Heart right ventricle (tissue), 16 donors: ENCODE results near the gene MSLN. TPM values are rescaled to one million over a fixed set of nuclear protein-coding genes. Genes with fewer than 3 reads are reported as not detected.
"Not testable (repeated sequence)": the region's sequence is repeated elsewhere in the genome, so short reads cannot be mapped to it uniquely, and the experiment has no call there.

ENCODE experiments used
- ATAC-seq, 8 donors: fragments of 200-7000 bp; cut with Tn5 transposase; one replicate each; pipeline ENCODE4 v1.9.1; 2020; ENCODE audit warnings: mild to moderate bottlenecking in 8 of 8, moderate library complexity in 8 of 8, moderate number of reproducible peaks in 1 of 8
- DNase-seq, 2 donors: peaks; one replicate each; pipeline ENCODE4 v3.0.0-alpha.2; 2020
- H3K27ac ChIP-seq, 10 donors: fragments of 200-600 bp; sonication (generic) in 2 of 10; one replicate each; pipeline versions ENCODE4 v1.5.0 to v1.8.0; 2020 to 2022; ENCODE audit warnings: mild to moderate bottlenecking in 3 of 10
- H3K27me3 ChIP-seq, 7 donors: fragments of 200-600 bp; one replicate each; pipeline ENCODE4 v1.8.0; 2021 to 2022; ENCODE audit warnings: mild to moderate bottlenecking in 2 of 7
- H3K36me3 ChIP-seq, 9 donors: fragments of 200-600 bp; sonication (generic) in 1 of 9; one replicate each; pipeline versions ENCODE4 v1.5.0 to v1.8.0; 2020 to 2022; ENCODE audit warnings: mild to moderate bottlenecking in 2 of 9
- H3K4me1 ChIP-seq, 9 donors: fragments of 200-600 bp; sonication (generic) in 1 of 9; one replicate each; pipeline versions ENCODE4 v1.5.0 to v1.8.0; 2020 to 2022; ENCODE audit warnings: mild to moderate bottlenecking in 4 of 9
- H3K4me3 ChIP-seq, 10 donors: fragments of 200-600 bp; sonication (generic) in 2 of 10; one replicate each; pipeline versions ENCODE4 v1.5.0 to v1.8.0; 2020 to 2022; ENCODE audit warnings: mild to moderate bottlenecking in 7 of 10, moderate library complexity in 2 of 10
- H3K9me3 ChIP-seq, 11 donors: fragments of 200-600 bp in 10 of 11; sonication (generic) in 2 of 11; one replicate each; pipeline versions ENCODE4 v1.5.0 to v1.8.0; 2013 to 2022; ENCODE audit warnings: mild to moderate bottlenecking in 2 of 11, control low read depth in 1 of 11, moderate library complexity in 1 of 11
- WGBS, 2 donors: extraction: QIAGEN DNeasy Blood & Tissue Kit; methylation state at CpG; one replicate each; pipeline ENCODE4 v1.1.7; 2013; ENCODE audit warnings: inconsistent platforms in 1 of 2; 5-methylcytosine and 5-hydroxymethylcytosine counted together
- intact Hi-C, 10 donors: fragments of 100-400 bp; cut with DNase I; formaldehyde crosslinking; loops; one replicate each; pipeline versions ENCODE4 v1.11.1 to v1.14.2; 2022
- polyA plus RNA-seq, 2 donors: library from polyadenylated mRNA; stranded (reverse); fragments of 200-250 nt; gene quantifications; one replicate each; pipeline ENCODE4 v1.2.3, GENCODE V29; 2013
- total RNA-seq, 10 donors: library from RNA; stranded (reverse); fragmentation: NEBNext Ultra II Directional in 3 of 10; extraction: Animal tissue kit (Norgen Biotek cat#: 25700) in 3 of 10; gene quantifications; one replicate each; pipeline versions ENCODE4 v1.2.1 to v1.2.4, GENCODE V29; 2021 to 2023
- TF ChIP-seq, protein P1 (sequence below), 9 donors: fragments of 200-600 bp; sonication (generic) in 2 of 9; IDR thresholded peaks; one replicate each; pipeline versions ENCODE4 v1.5.0 to v1.8.0; 2021 to 2022; ENCODE audit warnings: antibody characterized with exemption in 9 of 9, mild to moderate bottlenecking in 5 of 9, moderate library complexity in 1 of 9
- donor health status: Arrhythmogenic right ventricular cardiomyopathy.
- donor health status: ischemic (EF 13 %, LVEDD 7.1; RV severe dilation, severe dysfunction).
- donor health status: healthy with polysubstance abuse.
- donor health status: DM: no; HTN: yes; CAD: no.
- donor health status: DM: no; HTN: no; CAD: no.
- donor health status: ischemic (EF 25% LVEDD 6.9; RV normal size, moderate dysfunction).
- donor health status: ischemic (EF 25% LVEDD 5.7; RV mildly dilated, moderate dysfunction).
- donor health status: healthy.
- donor health status: DM: yes; HTN: yes; CAD: no.
- donor health status: Ischemic cardiomyopathy.
- donor health status: ischemic (EF 35%, LVEDD 5.7; RV mildly dilated, moderate dysfunction).
- donor health status: nonischemic (EF 11% LVEDD 7.7; RV severe dilation, severe dysfunction).
- donor health status: DM: yes; HTN: yes; CAD: no.
- donor health status: PGD.
- donor health status: ischemic (EF 29% LVEDD 5.4; RV normal size, mild dysfunction).
- donor health status: nonischemic (EF 23%, LVEDD 6.1; RV moderate dilation, normal function).

MSLN gene
- total and polyA plus RNA-seq, 12 donors, result 0.09 to 4.0 (median 0.28) TPM; not detected in 8

DNA sequence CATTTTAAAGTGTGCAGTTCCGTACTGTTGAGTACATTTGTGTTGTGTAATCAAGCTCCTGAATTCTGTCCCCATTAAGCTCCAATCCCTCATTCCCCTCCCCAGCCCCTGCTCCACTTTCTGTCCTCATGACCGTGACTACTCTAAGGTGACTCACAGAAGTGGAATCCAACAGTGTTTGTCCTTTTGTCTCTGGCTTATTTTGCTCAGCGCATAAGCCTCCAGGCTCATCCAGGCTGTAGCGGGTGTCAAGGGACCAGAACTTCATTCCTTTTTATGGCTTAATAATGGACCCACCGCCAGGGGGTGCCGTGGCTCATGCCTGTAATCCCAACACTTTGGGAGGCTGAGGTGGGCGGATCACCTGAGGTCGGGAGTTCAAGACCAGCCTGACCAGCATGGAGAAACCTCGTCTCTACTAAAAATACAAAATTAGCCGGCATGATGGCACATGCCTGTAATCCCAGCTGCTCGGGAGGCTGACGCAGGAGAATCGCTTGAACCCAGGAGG, 47.7 kb upstream of the MSLN start:
- Histone ChIP-seq H3K4me1 (peaks cover 17 to 38% (median 26%) of the 10 kb centered on the region in 9 donors), H3K27me3 (peaks cover 0 to 65% (median 38%) of the 10 kb centered on the region in 7 donors)
- not testable (repeated sequence) for H3K9me3 ChIP-seq, ATAC-seq, H3K4me3 ChIP-seq, H3K27ac ChIP-seq, DNase-seq, H3K36me3 ChIP-seq
- WGBS, 2 donors, result 51 to 58% methylated on average over 13 of the region's 13 CpGs
- TF ChIP-seq, protein P1, sequence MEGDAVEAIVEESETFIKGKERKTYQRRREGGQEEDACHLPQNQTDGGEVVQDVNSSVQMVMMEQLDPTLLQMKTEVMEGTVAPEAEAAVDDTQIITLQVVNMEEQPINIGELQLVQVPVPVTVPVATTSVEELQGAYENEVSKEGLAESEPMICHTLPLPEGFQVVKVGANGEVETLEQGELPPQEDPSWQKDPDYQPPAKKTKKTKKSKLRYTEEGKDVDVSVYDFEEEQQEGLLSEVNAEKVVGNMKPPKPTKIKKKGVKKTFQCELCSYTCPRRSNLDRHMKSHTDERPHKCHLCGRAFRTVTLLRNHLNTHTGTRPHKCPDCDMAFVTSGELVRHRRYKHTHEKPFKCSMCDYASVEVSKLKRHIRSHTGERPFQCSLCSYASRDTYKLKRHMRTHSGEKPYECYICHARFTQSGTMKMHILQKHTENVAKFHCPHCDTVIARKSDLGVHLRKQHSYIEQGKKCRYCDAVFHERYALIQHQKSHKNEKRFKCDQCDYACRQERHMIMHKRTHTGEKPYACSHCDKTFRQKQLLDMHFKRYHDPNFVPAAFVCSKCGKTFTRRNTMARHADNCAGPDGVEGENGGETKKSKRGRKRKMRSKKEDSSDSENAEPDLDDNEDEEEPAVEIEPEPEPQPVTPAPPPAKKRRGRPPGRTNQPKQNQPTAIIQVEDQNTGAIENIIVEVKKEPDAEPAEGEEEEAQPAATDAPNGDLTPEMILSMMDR (IDR thresholded peaks at IDR 0.05), result peak in 6 of 9 donors; percentile 19 to 45 (median 32)
- intact Hi-C loops, result loop anchor here in 9 of 10 donors (2.0 to 10.0 kb wide), 7 partner anchors 28 to 385 kb away; partner anchors contain the start of genes CHTF18 (in 3 of the 9), RPUSD1 (in 3 of the 9), C1QTNF8 (in 1 of the 9) and CIAO3 (in 1 of the 9)

DNA sequence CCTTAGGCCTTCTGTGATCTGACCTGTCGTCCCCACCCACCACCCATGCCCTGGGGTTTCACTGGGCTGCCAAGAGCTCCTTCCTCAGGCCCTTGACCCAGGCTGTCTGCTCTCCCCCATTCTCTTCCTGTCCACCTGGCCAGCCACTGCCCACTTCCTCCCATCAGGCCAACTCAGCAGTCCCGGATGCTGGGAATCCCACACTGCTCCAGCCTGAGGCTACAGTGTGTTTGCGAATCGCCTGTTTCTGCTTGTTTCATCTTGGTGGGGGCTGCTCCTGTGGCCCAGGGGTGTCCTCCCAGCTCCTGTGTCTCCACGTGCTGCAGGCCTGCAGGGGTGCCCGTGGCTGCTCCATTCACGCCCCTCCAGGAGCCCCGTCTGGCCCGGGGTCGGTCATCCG, 46.5 kb upstream of the MSLN start:
- Histone ChIP-seq H3K27me3 (peaks cover 0 to 53% (median 25%) of the 10 kb centered on the region in 7 donors), H3K36me3 (no peaks in the 10 kb centered on the region), H3K27ac (no peak overlapping the region), H3K4me3 (peak overlapping the region in 4 of 10 donors; percentile 45 to 80 (median 50)), H3K4me1 (peaks cover 17 to 44% (median 28%) of the 10 kb centered on the region in 9 donors), H3K9me3 (no peaks in the 10 kb centered on the region)
- no peak for DNase-seq
- TF ChIP-seq, protein P1 (IDR thresholded peaks at IDR 0.05), result no peak
- 69 to 72% methylated on average over 11 of the region's 11 CpGs for WGBS, 2 donors
- intact Hi-C loops, result loop anchor here in 9 of 10 donors (2.0 to 10.0 kb wide), 7 partner anchors 68 to 383 kb away; partner anchors contain the start of genes CHTF18 (in 4 of the 9), RPUSD1 (in 4 of the 9) and C1QTNF8 (in 1 of the 9)
- peak in 1 of 8 donors; percentile 0 for ATAC-seq

DNA sequence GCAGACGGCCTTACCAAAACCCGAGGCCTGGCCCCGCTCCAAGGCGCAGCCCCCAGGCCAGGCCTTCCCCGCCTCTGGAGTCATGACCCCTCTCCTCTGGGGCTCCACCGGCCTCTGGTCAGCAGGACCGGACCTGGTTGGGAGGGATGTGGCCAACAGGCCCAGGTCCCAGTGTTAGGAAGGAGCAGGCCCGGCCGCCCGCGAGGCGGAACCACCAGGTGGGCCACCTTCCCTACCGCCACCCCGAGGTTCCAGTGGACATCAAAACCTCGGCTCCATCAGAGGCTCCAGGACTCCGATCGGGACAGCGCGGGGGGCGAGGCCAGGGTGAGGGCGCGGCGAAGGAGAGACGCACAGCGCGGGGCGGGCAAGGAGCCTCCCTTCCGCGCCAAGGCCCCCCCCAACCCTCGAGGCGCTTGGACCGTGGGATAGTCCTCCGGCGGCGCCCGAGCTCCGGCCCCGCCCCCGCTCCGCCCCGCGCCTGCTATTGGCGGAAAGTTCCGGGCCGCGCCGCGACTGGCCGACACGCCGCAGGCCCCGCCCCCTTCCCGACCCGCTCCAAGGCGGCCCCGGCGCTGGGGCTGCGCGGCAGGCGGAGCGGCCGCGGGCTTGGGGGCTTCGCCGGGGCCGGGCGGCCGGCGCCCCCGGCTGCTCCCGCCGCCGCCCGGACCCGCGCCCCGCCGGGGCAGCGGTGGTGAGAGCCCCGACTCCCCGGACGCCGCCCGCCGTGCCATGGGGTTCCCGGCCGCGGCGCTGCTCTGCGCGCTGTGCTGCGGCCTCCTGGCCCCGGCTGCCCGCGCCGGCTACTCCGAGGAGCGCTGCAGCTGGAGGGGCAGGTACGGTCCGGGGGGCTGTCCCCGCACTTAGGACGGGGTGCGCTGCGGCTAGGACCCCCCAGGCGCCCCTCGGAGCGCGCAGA, 45.7 kb upstream of the MSLN start, which contains the start of gene METRN:
Gene METRN (plus strand): TSS at position 561 of the 919 bp plus-strand sequence. CDS start 172 bp downstream, at position 733.
- Histone ChIP-seq H3K27ac (peak within 1 kb of the TSS in 8 of 10 donors; percentile 21 to 58 (median 50)), H3K36me3 (no peaks in the 10 kb centered on the region), H3K4me3 (peak within 1 kb of the TSS; percentile 64 to 94 (median 73)), H3K27me3 (peaks cover 0 to 46% (median 19%) of the 10 kb centered on the region in 7 donors), H3K4me1 (peaks cover 18 to 49% (median 34%) of the 10 kb centered on the region in 9 donors), H3K9me3 (no peaks in the 10 kb centered on the region)
- TF ChIP-seq, protein P1 (IDR thresholded peaks at IDR 0.05), result no peak
- peak; percentile 92 to 95 for DNase-seq
- intact Hi-C loops, result loop anchor here in 9 of 10 donors (2.0 to 10.0 kb wide), 7 partner anchors 67 to 382 kb away; partner anchors contain the start of genes CHTF18 (in 4 of the 9), RPUSD1 (in 4 of the 9) and C1QTNF8 (in 1 of the 9)
- ATAC-seq, result peak; percentile 78 to 94 (median 89)
- 5 to 8% methylated on average over 65 to 103 of the region's 108 CpGs for WGBS, 2 donors
